SK-N-SH treated with all-trans-retinoic acid at 6 μM for 48 hours (cell line): ENCODE data around the gene GLYATL1.

ENCODE experiments used
- ATAC-seq: fragments of 200-7000 bp; cut with Tn5 transposase; 3 replicates; pipeline ENCODE4 v1.9.1; 2020; ENCODE audit warnings: mild to moderate bottlenecking, moderate library complexity
- ARNTL ChIP-seq: fragments of 450-650 bp; formaldehyde crosslinking; IDR thresholded peaks from 2 replicates; pipeline ENCODE4 v1.5.0; 2020; ENCODE audit warnings: low read depth, mild to moderate bottlenecking, moderate library complexity, borderline replicate concordance
- BACH2 ChIP-seq: fragments of 250-450 bp; sonication (Bioruptor Pico); IDR thresholded peaks from 2 replicates; pipeline ENCODE4 v1.9.0; 2021; ENCODE audit warnings: mild to moderate bottlenecking, borderline replicate concordance
- CSDC2 ChIP-seq: fragments of 250-450 bp; sonication (Bioruptor Pico); IDR thresholded peaks from 2 replicates; pipeline ENCODE4 v1.5.0; 2020; ENCODE audit warnings: mild to moderate bottlenecking, moderate library complexity
- ESRRG ChIP-seq: fragments of 250-450 bp; sonication (Bioruptor Pico); IDR thresholded peaks from 2 replicates; pipeline ENCODE4 v1.6.1; 2021; ENCODE audit warnings: mild to moderate bottlenecking
- GLIS3 ChIP-seq: fragments of 250-450 bp; sonication (Bioruptor Pico); IDR thresholded peaks from 2 replicates; pipeline ENCODE4 v1.5.0; 2020; ENCODE audit warnings: mild to moderate bottlenecking, moderate library complexity
- ISL1 ChIP-seq: fragments of 250-450 bp; sonication (Bioruptor Pico); IDR thresholded peaks from 2 replicates; pipeline ENCODE4 v2.1.2; 2022; ENCODE audit warnings: mild to moderate bottlenecking, moderate library complexity
- OSR1 ChIP-seq: fragments of 250-450 bp; sonication (Bioruptor Pico); IDR thresholded peaks from 2 replicates; pipeline ENCODE4 v1.8.0; 2022; ENCODE audit warnings: moderate library complexity, mild to moderate bottlenecking, inconsistent platforms
- PATZ1 ChIP-seq: fragments of 250-450 bp; sonication (Bioruptor Pico); IDR thresholded peaks from 2 replicates; pipeline ENCODE4 v1.8.0; 2020; ENCODE audit warnings: mild to moderate bottlenecking, moderate library complexity, borderline replicate concordance
- POU6F1 ChIP-seq: fragments of 250-450 bp; sonication (Bioruptor Pico); IDR thresholded peaks from 2 replicates; pipeline ENCODE4 v1.8.0; 2021; ENCODE audit warnings: low read depth, mild to moderate bottlenecking, moderate library complexity, borderline replicate concordance
- PPARA ChIP-seq: fragments of 250-450 bp; sonication (Bioruptor Pico); IDR thresholded peaks from 2 replicates; pipeline ENCODE4 v1.5.0; 2020; ENCODE audit warnings: mild to moderate bottlenecking, borderline replicate concordance
- RARB ChIP-seq: fragments of 250-450 bp; sonication (Bioruptor Pico); IDR thresholded peaks from 2 replicates; pipeline ENCODE4 v1.8.0; 2021; ENCODE audit warnings: mild to moderate bottlenecking, moderate library complexity
- SNAI2 ChIP-seq: fragments of 250-450 bp; sonication (Bioruptor Pico); IDR thresholded peaks from 2 replicates; pipeline ENCODE4 v1.5.0; 2020; ENCODE audit warnings: mild to moderate bottlenecking, moderate library complexity
- TCF4 ChIP-seq: fragments of 250-450 bp; sonication (Bioruptor Pico); IDR thresholded peaks from 2 replicates; pipeline ENCODE4 v1.8.0; 2021; ENCODE audit warnings: mild to moderate bottlenecking, moderate library complexity, borderline replicate concordance
- TOX ChIP-seq: fragments of 250-450 bp; sonication (Bioruptor Pico); IDR thresholded peaks from 2 replicates; pipeline ENCODE4 v1.8.0; 2021; ENCODE audit warnings: mild to moderate bottlenecking, moderate library complexity, borderline replicate concordance
- ZC3H10 ChIP-seq: fragments of 250-450 bp; sonication (Bioruptor Pico); IDR thresholded peaks from 2 replicates; pipeline ENCODE4 v1.5.1; 2021; ENCODE audit warnings: mild to moderate bottlenecking, moderate library complexity
- ZFP3 ChIP-seq: fragments of 250-450 bp; sonication (Bioruptor Pico); IDR thresholded peaks from 2 replicates; pipeline ENCODE4 v1.5.0; 2020; ENCODE audit warnings: mild to moderate bottlenecking, moderate library complexity
- ZFP30 ChIP-seq: fragments of 450-650 bp; formaldehyde crosslinking; IDR thresholded peaks from 2 replicates; pipeline ENCODE4 v1.5.0; 2022; ENCODE audit warnings: mild to moderate bottlenecking, moderate library complexity
- ZNF565 ChIP-seq: fragments of 450-650 bp; formaldehyde crosslinking; conservative IDR thresholded peaks from 2 replicates; pipeline ENCODE4 v1.5.0; 2020; ENCODE audit warnings: low read depth, mild to moderate bottlenecking, moderate library complexity
- ZNF70 ChIP-seq: fragments of 450-650 bp; formaldehyde crosslinking; IDR thresholded peaks from 2 replicates; pipeline ENCODE4 v1.5.0; 2020; ENCODE audit warnings: mild to moderate bottlenecking, moderate library complexity
- ZNF8 ChIP-seq: fragments of 450-650 bp; formaldehyde crosslinking; IDR thresholded peaks from 2 replicates; pipeline ENCODE4 v1.5.0; 2020; ENCODE audit warnings: mild to moderate bottlenecking, moderate library complexity
- TF ChIP-seq, protein P1 (sequence below): fragments of 250-450 bp; sonication (Bioruptor Pico); IDR thresholded peaks from 2 replicates; pipeline ENCODE4 v1.5.1; 2020; ENCODE audit warnings: low read depth, mild to moderate bottlenecking, moderate library complexity
- TF ChIP-seq, protein P2 (sequence below): fragments of 250-450 bp; sonication (Bioruptor Pico); IDR thresholded peaks from 2 replicates; pipeline ENCODE4 v1.5.0; 2020; ENCODE audit warnings: mild to moderate bottlenecking, moderate library complexity
- TF ChIP-seq, protein P3 (sequence below): fragments of 250-450 bp; sonication (Bioruptor Pico); IDR thresholded peaks from 2 replicates; pipeline ENCODE4 v1.5.1; 2021; ENCODE audit warnings: mild to moderate bottlenecking, moderate library complexity

Gene GLYATL1

GRCh38 chr11:58922479-58922878 is 16.8 kb upstream of the GLYATL1 start (continued):
- TF ChIP-seq, protein P1, sequence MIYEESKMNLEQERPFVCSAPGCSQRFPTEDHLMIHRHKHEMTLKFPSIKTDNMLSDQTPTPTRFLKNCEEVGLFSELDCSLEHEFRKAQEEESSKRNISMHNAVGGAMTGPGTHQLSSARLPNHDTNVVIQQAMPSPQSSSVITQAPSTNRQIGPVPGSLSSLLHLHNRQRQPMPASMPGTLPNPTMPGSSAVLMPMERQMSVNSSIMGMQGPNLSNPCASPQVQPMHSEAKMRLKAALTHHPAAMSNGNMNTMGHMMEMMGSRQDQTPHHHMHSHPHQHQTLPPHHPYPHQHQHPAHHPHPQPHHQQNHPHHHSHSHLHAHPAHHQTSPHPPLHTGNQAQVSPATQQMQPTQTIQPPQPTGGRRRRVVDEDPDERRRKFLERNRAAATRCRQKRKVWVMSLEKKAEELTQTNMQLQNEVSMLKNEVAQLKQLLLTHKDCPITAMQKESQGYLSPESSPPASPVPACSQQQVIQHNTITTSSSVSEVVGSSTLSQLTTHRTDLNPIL (CRISPR knock-in tag), result no peak
- TF ChIP-seq CSDC2 (CRISPR knock-in tag), result no peak
- TF ChIP-seq, all 23 proteins: peak for 0

GRCh38 chr11:58923300-58923788 is 15.9 kb upstream of the GLYATL1 start:
- ATAC-seq, result peak; percentile 87
- TF ChIP-seq TCF4 (CRISPR knock-in tag) (no peak), ISL1 (CRISPR knock-in tag) (no peak), ZNF8 (CRISPR knock-in tag) (no peak)

DNA sequence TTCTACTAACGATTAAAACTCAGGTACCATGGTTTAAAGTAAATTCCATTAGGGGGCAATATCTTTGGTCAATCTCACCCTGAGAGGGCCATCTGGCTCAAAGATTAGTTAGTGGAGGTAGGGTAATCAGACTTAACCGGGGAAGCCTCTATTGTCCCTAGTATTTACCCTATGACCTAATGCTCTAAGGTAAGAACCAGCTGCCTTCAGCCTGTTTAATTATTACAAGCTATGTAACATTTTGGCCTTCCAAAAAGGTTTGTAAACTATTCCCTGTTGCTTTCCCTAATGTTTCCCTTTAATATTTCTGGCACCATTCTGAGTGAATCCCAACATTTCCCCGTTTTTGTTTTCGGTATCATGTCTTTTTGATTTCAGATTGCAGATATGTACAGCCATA is 15.1 kb upstream of the GLYATL1 start:
- TF ChIP-seq TCF4 (CRISPR knock-in tag) (no peak), PPARA (CRISPR knock-in tag) (no peak), RARB (CRISPR knock-in tag) (no peak), CSDC2 (CRISPR knock-in tag) (no peak), ZC3H10 (CRISPR knock-in tag) (no peak), GLIS3 (CRISPR knock-in tag) (no peak), OSR1 (no peak), ISL1 (CRISPR knock-in tag) (no peak), POU6F1 (CRISPR knock-in tag) (no peak), ZFP3 (CRISPR knock-in tag) (no peak), ZFP30 (CRISPR knock-in tag) (no peak)
- ATAC-seq, result no peak

- TF ChIP-seq, protein P2, sequence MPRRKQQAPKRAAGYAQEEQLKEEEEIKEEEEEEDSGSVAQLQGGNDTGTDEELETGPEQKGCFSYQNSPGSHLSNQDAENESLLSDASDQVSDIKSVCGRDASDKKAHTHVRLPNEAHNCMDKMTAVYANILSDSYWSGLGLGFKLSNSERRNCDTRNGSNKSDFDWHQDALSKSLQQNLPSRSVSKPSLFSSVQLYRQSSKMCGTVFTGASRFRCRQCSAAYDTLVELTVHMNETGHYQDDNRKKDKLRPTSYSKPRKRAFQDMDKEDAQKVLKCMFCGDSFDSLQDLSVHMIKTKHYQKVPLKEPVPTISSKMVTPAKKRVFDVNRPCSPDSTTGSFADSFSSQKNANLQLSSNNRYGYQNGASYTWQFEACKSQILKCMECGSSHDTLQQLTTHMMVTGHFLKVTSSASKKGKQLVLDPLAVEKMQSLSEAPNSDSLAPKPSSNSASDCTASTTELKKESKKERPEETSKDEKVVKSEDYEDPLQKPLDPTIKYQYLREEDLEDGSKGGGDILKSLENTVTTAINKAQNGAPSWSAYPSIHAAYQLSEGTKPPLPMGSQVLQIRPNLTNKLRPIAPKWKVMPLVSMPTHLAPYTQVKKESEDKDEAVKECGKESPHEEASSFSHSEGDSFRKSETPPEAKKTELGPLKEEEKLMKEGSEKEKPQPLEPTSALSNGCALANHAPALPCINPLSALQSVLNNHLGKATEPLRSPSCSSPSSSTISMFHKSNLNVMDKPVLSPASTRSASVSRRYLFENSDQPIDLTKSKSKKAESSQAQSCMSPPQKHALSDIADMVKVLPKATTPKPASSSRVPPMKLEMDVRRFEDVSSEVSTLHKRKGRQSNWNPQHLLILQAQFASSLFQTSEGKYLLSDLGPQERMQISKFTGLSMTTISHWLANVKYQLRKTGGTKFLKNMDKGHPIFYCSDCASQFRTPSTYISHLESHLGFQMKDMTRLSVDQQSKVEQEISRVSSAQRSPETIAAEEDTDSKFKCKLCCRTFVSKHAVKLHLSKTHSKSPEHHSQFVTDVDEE (CRISPR knock-in tag), result no peak
- TF ChIP-seq, protein P3, sequence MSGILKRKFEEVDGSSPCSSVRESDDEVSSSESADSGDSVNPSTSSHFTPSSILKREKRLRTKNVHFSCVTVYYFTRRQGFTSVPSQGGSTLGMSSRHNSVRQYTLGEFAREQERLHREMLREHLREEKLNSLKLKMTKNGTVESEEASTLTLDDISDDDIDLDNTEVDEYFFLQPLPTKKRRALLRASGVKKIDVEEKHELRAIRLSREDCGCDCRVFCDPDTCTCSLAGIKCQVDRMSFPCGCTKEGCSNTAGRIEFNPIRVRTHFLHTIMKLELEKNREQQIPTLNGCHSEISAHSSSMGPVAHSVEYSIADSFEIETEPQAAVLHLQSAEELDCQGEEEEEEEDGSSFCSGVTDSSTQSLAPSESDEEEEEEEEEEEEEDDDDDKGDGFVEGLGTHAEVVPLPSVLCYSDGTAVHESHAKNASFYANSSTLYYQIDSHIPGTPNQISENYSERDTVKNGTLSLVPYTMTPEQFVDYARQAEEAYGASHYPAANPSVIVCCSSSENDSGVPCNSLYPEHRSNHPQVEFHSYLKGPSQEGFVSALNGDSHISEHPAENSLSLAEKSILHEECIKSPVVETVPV (CRISPR knock-in tag), result no peak
- TF ChIP-seq ZFP30 (CRISPR knock-in tag) (no peak), PPARA (CRISPR knock-in tag) (no peak), SNAI2 (CRISPR knock-in tag) (no peak), BACH2 (CRISPR knock-in tag) (no peak), ESRRG (CRISPR knock-in tag) (no peak), ZC3H10 (CRISPR knock-in tag) (no peak), ISL1 (CRISPR knock-in tag) (no peak), RARB (CRISPR knock-in tag) (no peak), PATZ1 (CRISPR knock-in tag) (no peak), ZNF70 (CRISPR knock-in tag) (no peak), TOX (CRISPR knock-in tag) (no peak), GLIS3 (CRISPR knock-in tag) (no peak), ZNF8 (CRISPR knock-in tag) (no peak), ZFP3 (CRISPR knock-in tag) (no peak), ARNTL (CRISPR knock-in tag) (no peak), ZNF565 (CRISPR knock-in tag) (no peak), CSDC2 (CRISPR knock-in tag) (no peak)
- TF ChIP-seq, protein P1 (CRISPR knock-in tag), result no peak
Measured at GRCh38 chr11:58926251-58926650, 13.0 kb upstream of the GLYATL1 start.

More at GRCh38 chr11:58926251-58926650, 13.0 kb upstream of the GLYATL1 start:
- ATAC-seq, result no peak
